Activated B cell treated with CpG ODN at 0.5 μM for 24 hours (primary cell): Measurements from ENCODE around the gene USP24. TPM values are rescaled to one million over a fixed set of nuclear protein-coding genes. Genes with fewer than 3 reads are reported as not detected.

Source experiments
- ATAC-seq: fragments of 200-7000 bp; cut with Tn5 transposase; one replicate; pipeline ENCODE4 v1.10.0; 2021; ENCODE audit warnings: low read depth, mild to moderate bottlenecking, moderate library complexity
- CTCF ChIA-PET: fragments of 350-600 bp; sonication (Branson Sonifier 250); formaldehyde crosslinking; loops from one replicate; lab custom pipeline; 2021; ENCODE audit warnings: antibody characterized with exemption; lab: Charles Lee
- POLR2A ChIA-PET: fragments of 350-600 bp; sonication (Branson Sonifier 250); formaldehyde crosslinking; loops from one replicate; lab custom pipeline; 2021; ENCODE audit warnings: antibody characterized with exemption; lab: Charles Lee
- DNase-seq: peaks from one replicate; pipeline ENCODE4 v3.0.0; 2022
- H3K27ac Mint-ChIP-seq: one replicate; pipeline ENCODE4 v1.8.0; 2020; ENCODE audit warnings: mixed read lengths
- H3K27me3 Mint-ChIP-seq: one replicate; pipeline ENCODE4 v1.8.0; 2021; ENCODE audit warnings: mixed read lengths
- H3K36me3 Mint-ChIP-seq: one replicate; pipeline ENCODE4 v1.8.0; 2021; ENCODE audit warnings: low read depth, mixed read lengths
- H3K4me1 Mint-ChIP-seq: one replicate; pipeline ENCODE4 v1.8.0; 2021; ENCODE audit warnings: mixed read lengths
- H3K4me3 Mint-ChIP-seq: one replicate; pipeline ENCODE4 v1.8.0; 2020; ENCODE audit warnings: mild to moderate bottlenecking, mixed read lengths
- H3K9me3 Mint-ChIP-seq: one replicate; pipeline ENCODE4 v1.8.0; 2020; ENCODE audit warnings: mixed read lengths
- CTCF ChIP-seq: fragments of 200-600 bp; IDR thresholded peaks from one replicate; pipeline ENCODE4 v1.8.0; 2022; ENCODE audit warnings: antibody characterized with exemption, mild to moderate bottlenecking
- intact Hi-C: fragments of 100-400 bp; cut with micrococcal nuclease; formaldehyde crosslinking; loops from one replicate; pipeline ENCODE4 v1.15.1; 2024
- total RNA-seq: library from RNA; stranded (reverse); gene quantifications from 2 replicates; pipeline ENCODE4 v1.2.3, GENCODE V29; 2022

Gene USP24
- total RNA-seq, 1 donor from 2014 or later, result 91.4 TPM

GRCh38 chr1:55081905-55082296 lies 133.3 kb downstream of the USP24 start:
- Mint-ChIP-seq H3K9me3 (no peaks in the 10 kb centered on the region), H3K4me3 (no peak overlapping the region), H3K27ac (no peak overlapping the region), H3K27me3 (no peaks in the 10 kb centered on the region), H3K4me1 (no peaks in the 10 kb centered on the region), H3K36me3 (peaks cover 94% of the 10 kb centered on the region)
- ChIA-PET POLR2A (no interaction called here), CTCF (interaction anchor here (1.2 kb wide), 1 partner anchor 10 kb away, joined by 3 read pairs; no protein-coding TSS in a partner anchor)
- no peak for TF ChIP-seq CTCF
- ATAC-seq, result no peak
- intact Hi-C loops, result no loop called here
- DNase-seq, result no peak

GRCh38 chr1:55081188-55081904 lies 133.8 kb downstream of the USP24 start:
- ChIA-PET POLR2A (no interaction called here), CTCF (interaction anchor here (1.2 kb wide), 1 partner anchor 10 kb away, joined by 3 read pairs; no protein-coding TSS in a partner anchor)
- no peak overlapping the region for H3K4me3 Mint-ChIP-seq
- no peaks in the 10 kb centered on the region for H3K27me3 Mint-ChIP-seq
- intact Hi-C loops, result no loop called here
- no peak for DNase-seq
- no peak for TF ChIP-seq CTCF
- no peak overlapping the region for H3K27ac Mint-ChIP-seq
- no peaks in the 10 kb centered on the region for H3K9me3 Mint-ChIP-seq
- H3K4me1 Mint-ChIP-seq, result no peaks in the 10 kb centered on the region
- ATAC-seq, result no peak
- peaks cover 96% of the 10 kb centered on the region for H3K36me3 Mint-ChIP-seq

- intact Hi-C loops, result no loop called here
- no peaks in the 10 kb centered on the region for H3K9me3 Mint-ChIP-seq
- no peak overlapping the region for H3K27ac Mint-ChIP-seq
- DNase-seq (no peak), ATAC-seq (no peak)
- H3K4me3 Mint-ChIP-seq, result no peak overlapping the region
- ChIA-PET CTCF (no interaction called here), POLR2A (no interaction called here)
- no peaks in the 10 kb centered on the region for H3K27me3 Mint-ChIP-seq
- H3K4me1 Mint-ChIP-seq, result no peaks in the 10 kb centered on the region
- no peak for TF ChIP-seq CTCF
- H3K36me3 Mint-ChIP-seq, result peaks cover 95% of the 10 kb centered on the region
Observed at GRCh38 chr1:55079651-55080050, 135.5 kb downstream of the USP24 start.

GRCh38 chr1:55078470-55078869 lies 136.7 kb downstream of the USP24 start:
- TF ChIP-seq CTCF, result no peak
- no peaks in the 10 kb centered on the region for H3K27me3 Mint-ChIP-seq
- H3K4me3 Mint-ChIP-seq, result no peak overlapping the region
- ChIA-PET POLR2A (no interaction called here), CTCF (no interaction called here)
- H3K9me3 Mint-ChIP-seq, result no peaks in the 10 kb centered on the region
- DNase-seq (no peak), ATAC-seq (no peak)
- no peak overlapping the region for H3K27ac Mint-ChIP-seq
- intact Hi-C loops, result no loop called here
- no peaks in the 10 kb centered on the region for H3K4me1 Mint-ChIP-seq
- H3K36me3 Mint-ChIP-seq, result peaks cover 91% of the 10 kb centered on the region

GRCh38 chr1:55076356-55076755 lies 138.8 kb downstream of the USP24 start:
- TF ChIP-seq CTCF, result no peak
- no peak overlapping the region for H3K27ac Mint-ChIP-seq
- no peaks in the 10 kb centered on the region for H3K9me3 Mint-ChIP-seq
- DNase-seq, result no peak
- H3K36me3 Mint-ChIP-seq, result peaks cover 90% of the 10 kb centered on the region
- ChIA-PET CTCF (no interaction called here), POLR2A (no interaction called here)
- no peak for ATAC-seq
- intact Hi-C loops, result no loop called here
- H3K4me3 Mint-ChIP-seq, result no peak overlapping the region
- no peaks in the 10 kb centered on the region for H3K27me3 Mint-ChIP-seq
- H3K4me1 Mint-ChIP-seq, result no peaks in the 10 kb centered on the region
